ENCODE measurements around the gene EVA1A.

DNA sequence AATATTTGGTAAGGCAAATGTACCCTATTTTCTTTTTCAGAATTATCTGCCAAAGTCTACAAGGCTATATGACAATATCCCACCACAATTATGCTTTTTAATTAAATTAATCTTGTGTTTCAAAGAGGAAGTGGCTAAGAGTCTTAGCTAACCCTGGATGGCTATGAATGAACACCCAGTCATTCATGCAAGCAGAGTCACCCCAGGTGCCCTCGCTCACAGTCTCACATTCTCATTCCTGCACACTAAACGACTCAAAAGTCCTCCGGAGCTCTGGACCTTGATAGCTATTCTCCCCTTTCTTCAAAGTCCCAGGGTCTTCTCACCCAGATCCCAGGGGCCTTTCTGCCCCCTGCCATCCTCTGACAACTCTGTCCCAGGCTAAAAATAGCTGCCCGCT is 43.7 kb upstream of the EVA1A start:
- TF ChIP-seq, protein P1, sequence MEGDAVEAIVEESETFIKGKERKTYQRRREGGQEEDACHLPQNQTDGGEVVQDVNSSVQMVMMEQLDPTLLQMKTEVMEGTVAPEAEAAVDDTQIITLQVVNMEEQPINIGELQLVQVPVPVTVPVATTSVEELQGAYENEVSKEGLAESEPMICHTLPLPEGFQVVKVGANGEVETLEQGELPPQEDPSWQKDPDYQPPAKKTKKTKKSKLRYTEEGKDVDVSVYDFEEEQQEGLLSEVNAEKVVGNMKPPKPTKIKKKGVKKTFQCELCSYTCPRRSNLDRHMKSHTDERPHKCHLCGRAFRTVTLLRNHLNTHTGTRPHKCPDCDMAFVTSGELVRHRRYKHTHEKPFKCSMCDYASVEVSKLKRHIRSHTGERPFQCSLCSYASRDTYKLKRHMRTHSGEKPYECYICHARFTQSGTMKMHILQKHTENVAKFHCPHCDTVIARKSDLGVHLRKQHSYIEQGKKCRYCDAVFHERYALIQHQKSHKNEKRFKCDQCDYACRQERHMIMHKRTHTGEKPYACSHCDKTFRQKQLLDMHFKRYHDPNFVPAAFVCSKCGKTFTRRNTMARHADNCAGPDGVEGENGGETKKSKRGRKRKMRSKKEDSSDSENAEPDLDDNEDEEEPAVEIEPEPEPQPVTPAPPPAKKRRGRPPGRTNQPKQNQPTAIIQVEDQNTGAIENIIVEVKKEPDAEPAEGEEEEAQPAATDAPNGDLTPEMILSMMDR (IDR thresholded peaks at IDR 0.05), result no peak
- no peak for TF ChIP-seq POLR2A (IDR thresholded peaks at IDR 0.05)
